IMR-90 (cell line): ENCODE results near the gene NCOA3. TPM values are rescaled to one million over a fixed set of nuclear protein-coding genes. Genes with fewer than 3 reads are reported as not detected.

Experiments used
- ATAC-seq: fragments of 200-7000 bp; cut with Tn5 transposase; 2 replicates; pipeline ENCODE4 v1.9.1; 2020; ENCODE audit warnings: low read depth, mild to moderate bottlenecking, moderate library complexity
- BruUV-seq: library from RNA; stranded (reverse); fragments of 400-500 nt; replicated peaks from 2 replicates; lab custom pipeline; 2021; lab: Mats Ljungman, UMichigan
- CTCF ChIA-PET: fragments of 300-600 bp; formaldehyde crosslinking; extraction: SDS; loops from one replicate; lab custom pipeline; 2021; ENCODE audit warnings: antibody characterized with exemption; lab: Yijun Ruan, JAX
- POLR2A ChIA-PET: fragments of 300-600 bp; sonication (Branson Sonifier 250); formaldehyde crosslinking; loops from one replicate; lab custom pipeline; 2022; ENCODE audit warnings: antibody characterized with exemption; ENCODE audit not compliant: unreplicated experiment; lab: Charles Lee
- DNase-seq: peaks from one replicate; pipeline ENCODE4 v3.0.0; 2013
- H2AFZ ChIP-seq: replicated peaks from 2 replicates; pipeline ENCODE3; 2013; ENCODE audit warnings: low read length, mild to moderate bottlenecking; ENCODE audit not compliant: poor library complexity
- H2AK5ac ChIP-seq: 2 replicates; pipeline ENCODE4 v1.6.1; 2013; ENCODE audit warnings: low read depth, low read length, inconsistent platforms
- H2AK9ac ChIP-seq: replicated peaks from 2 replicates; pipeline ENCODE3; 2013; ENCODE audit warnings: mild to moderate bottlenecking, low read depth, low read length, moderate library complexity; ENCODE audit not compliant: poor library complexity
- H2BK120ac ChIP-seq: 2 replicates; pipeline ENCODE4 v1.6.1; 2013; ENCODE audit warnings: low read depth, low read length, inconsistent platforms
- H2BK15ac ChIP-seq: 3 replicates; pipeline ENCODE4 v1.6.1; 2013; ENCODE audit warnings: low read depth, low read length, inconsistent platforms
- H2BK20ac ChIP-seq: 2 replicates; pipeline ENCODE4 v1.6.1; 2013; ENCODE audit warnings: low read depth, mild to moderate bottlenecking, inconsistent platforms, low read length, moderate library complexity
- H2BK5ac ChIP-seq: 2 replicates; pipeline ENCODE4 v1.6.1; 2013; ENCODE audit warnings: mild to moderate bottlenecking, low read depth, low read length, inconsistent platforms; ENCODE audit not compliant: poor library complexity, severe bottlenecking
- H3K14ac ChIP-seq: replicated peaks from 2 replicates; pipeline ENCODE4 v1.6.1; 2013; ENCODE audit warnings: low read depth, low read length, inconsistent platforms
- H3K18ac ChIP-seq: 2 replicates; pipeline ENCODE4 v1.6.1; 2013; ENCODE audit warnings: low read depth, low read length, control low read depth
- H3K23ac ChIP-seq: 2 replicates; pipeline ENCODE4 v1.6.1; 2013; ENCODE audit warnings: low read depth, low read length, inconsistent platforms
- H3K27ac ChIP-seq: 2 replicates; pipeline ENCODE4 v1.5.1; 2013; ENCODE audit warnings: mild to moderate bottlenecking, control low read depth, low read length; ENCODE audit not compliant: insufficient read depth
- H3K27me3 ChIP-seq: 2 replicates; pipeline ENCODE4 v1.6.1; 2013; ENCODE audit warnings: low read length; ENCODE audit not compliant: control insufficient read depth, insufficient read depth
- H3K36me3 ChIP-seq: 2 replicates; pipeline ENCODE4 v1.6.1; 2013; ENCODE audit warnings: low read length, mixed read lengths; ENCODE audit not compliant: control insufficient read depth, insufficient read depth
- H3K4ac ChIP-seq: 2 replicates; pipeline ENCODE4 v1.6.1; 2013; ENCODE audit warnings: low read depth, low read length, inconsistent platforms
- H3K4me1 ChIP-seq: 2 replicates; pipeline ENCODE4 v1.6.1; 2013; ENCODE audit warnings: low read length, mixed read lengths; ENCODE audit not compliant: control insufficient read depth, insufficient read depth
- H3K4me2 ChIP-seq: 2 replicates; pipeline ENCODE4 v1.6.1; 2013; ENCODE audit warnings: low read depth, mild to moderate bottlenecking, control low read depth, low read length, moderate library complexity
- H3K4me3 ChIP-seq: 2 replicates; pipeline ENCODE4 v1.5.1; 2013; ENCODE audit warnings: low read depth, mild to moderate bottlenecking, control low read depth, low read length, moderate library complexity; ENCODE audit not compliant: insufficient read depth
- H3K56ac ChIP-seq: 2 replicates; pipeline ENCODE4 v1.6.1; 2013; ENCODE audit warnings: low read length, inconsistent platforms; ENCODE audit not compliant: insufficient read depth; ENCODE audit errors: extremely low read depth
- H3K79me1 ChIP-seq, 2 experiments: 2 replicates each; pipeline ENCODE4 v1.6.1; 2013; ENCODE audit warnings: low read length in 2 of 2, inconsistent platforms in 1 of 2, low read depth in 1 of 2
- H3K9ac ChIP-seq: 2 replicates; pipeline ENCODE4 v1.6.1; 2013; ENCODE audit warnings: low read depth, low read length, control low read depth
- H3K9me1 ChIP-seq: 2 replicates; pipeline ENCODE4 v1.6.1; 2013; ENCODE audit warnings: low read length, inconsistent platforms; ENCODE audit not compliant: insufficient read depth
- H3K9me3 ChIP-seq: 2 replicates; pipeline ENCODE4 v1.6.1; 2013; ENCODE audit warnings: low read length; ENCODE audit not compliant: control insufficient read depth, insufficient read depth
- H4K20me1 ChIP-seq: 2 replicates; pipeline ENCODE4 v1.6.1; 2013; ENCODE audit warnings: low read length, inconsistent platforms; ENCODE audit not compliant: insufficient read depth
- H4K5ac ChIP-seq: 2 replicates; pipeline ENCODE4 v1.6.1; 2013; ENCODE audit warnings: mild to moderate bottlenecking, low read depth, low read length, control low read depth
- H4K8ac ChIP-seq, 2 experiments: 2 replicates each; pipeline ENCODE4 v1.6.1; 2013; ENCODE audit warnings: low read depth in 2 of 2, low read length in 2 of 2, control low read depth in 1 of 2, inconsistent platforms in 1 of 2
- H4K91ac ChIP-seq: 2 replicates; pipeline ENCODE4 v1.6.1; 2013; ENCODE audit warnings: low read depth, low read length, inconsistent platforms; ENCODE audit not compliant: insufficient read depth
- BHLHE40 ChIP-seq: fragments of 150-350 bp; IDR thresholded peaks from 2 replicates; pipeline ENCODE4 v1.6.1; 2016; ENCODE audit warnings: mild to moderate bottlenecking, low read depth, low read length
- CEBPB ChIP-seq: IDR thresholded peaks from 2 replicates; pipeline ENCODE4 v1.6.1; 2012; ENCODE audit warnings: low read depth, low read length, improper control_type of control experiment
- CHD1 ChIP-seq: IDR thresholded peaks from 2 replicates; pipeline ENCODE4 v1.6.1; 2012; ENCODE audit warnings: low read depth, low read length, improper control_type of control experiment
- CTCF ChIP-seq: conservative IDR thresholded peaks from 2 replicates; pipeline ENCODE4 v1.5.1; 2012; ENCODE audit warnings: mild to moderate bottlenecking, low read depth, low read length, improper control_type of control experiment
- ELK1 ChIP-seq: fragments of 150-350 bp; IDR thresholded peaks from 2 replicates; pipeline ENCODE4 v1.6.1; 2016; ENCODE audit warnings: low read depth, mild to moderate bottlenecking, low read length, moderate library complexity, borderline replicate concordance
- FOS ChIP-seq: fragments of 150-350 bp; IDR thresholded peaks from 2 replicates; pipeline ENCODE4 v1.6.1; 2016; ENCODE audit warnings: low read depth, low read length
- MAFK ChIP-seq: IDR thresholded peaks from 2 replicates; pipeline ENCODE4 v1.6.1; 2012; ENCODE audit warnings: low read depth, low read length, improper control_type of control experiment
- MAZ ChIP-seq: IDR thresholded peaks from 2 replicates; pipeline ENCODE4 v1.6.1; 2012; ENCODE audit warnings: low read depth, mild to moderate bottlenecking, low read length, improper control_type of control experiment, moderate library complexity, borderline replicate concordance
- MXI1 ChIP-seq: IDR thresholded peaks from 2 replicates; pipeline ENCODE4 v1.6.1; 2012; ENCODE audit warnings: low read depth, mild to moderate bottlenecking, low read length, moderate library complexity, borderline replicate concordance
- NFE2L2 ChIP-seq: fragments of 150-350 bp; IDR thresholded peaks from 2 replicates; pipeline ENCODE4 v1.6.1; 2016; ENCODE audit warnings: low read depth, mild to moderate bottlenecking, low read length
- POLR2A ChIP-seq: IDR thresholded peaks from 2 replicates; pipeline ENCODE4 v1.6.1; 2012; ENCODE audit warnings: mild to moderate bottlenecking, low read depth, low read length
- RAD21 ChIP-seq: IDR thresholded peaks from 2 replicates; pipeline ENCODE4 v1.6.1; 2012; ENCODE audit warnings: low read length, improper control_type of control experiment
- RCOR1 ChIP-seq: IDR thresholded peaks from 2 replicates; pipeline ENCODE4 v1.6.1; 2012; ENCODE audit warnings: mild to moderate bottlenecking, low read length, improper control_type of control experiment; ENCODE audit not compliant: insufficient replicate concordance
- RFX5 ChIP-seq: IDR thresholded peaks from 2 replicates; pipeline ENCODE4 v1.8.0; 2012; ENCODE audit warnings: low read depth, mild to moderate bottlenecking, low read length, moderate library complexity
- SMC3 ChIP-seq: fragments of 150-350 bp; IDR thresholded peaks from 2 replicates; pipeline ENCODE4 v1.6.1; 2016; ENCODE audit warnings: low read depth, mild to moderate bottlenecking, antibody characterized with exemption, low read length, moderate library complexity
- USF2 ChIP-seq: fragments of 150-350 bp; IDR thresholded peaks from 2 replicates; pipeline ENCODE4 v1.6.1; 2017; ENCODE audit warnings: mild to moderate bottlenecking, antibody characterized with exemption, low read length, low read depth
- WGBS, 2 experiments: methylation state at CpG; one replicate each; pipeline versions ENCODE4 v1.1.5 to v1.1.7; 2013; ENCODE audit warnings: missing lambda C conversion rate in 2 of 2; ENCODE audit not compliant: insufficient read length in 1 of 2; ENCODE audit errors: extremely low coverage in 2 of 2; 5-methylcytosine and 5-hydroxymethylcytosine counted together
- dilution Hi-C: fragments of 300-500 bp; cut with HindIII; formaldehyde crosslinking; loops from one replicate; pipeline ENCODE4 v1.14.3; 2018; ENCODE audit warnings: low sequenced_read_pairs; ENCODE audit not compliant: unreplicated experiment
- in situ Hi-C: fragments of 300-500 bp; cut with MboI; formaldehyde crosslinking; loops from 3 replicates; pipeline ENCODE4 v1.14.3; 2019; ENCODE audit warnings: low sequenced_read_pairs, inconsistent platforms, mixed read lengths
- intact Hi-C: fragments of 100-400 bp; cut with micrococcal nuclease; formaldehyde crosslinking; loops from 2 replicates; pipeline ENCODE4 v1.10.0; 2022
- polyA plus RNA-seq, 3 experiments: library from polyadenylated mRNA; depleted of rRNA; stranded (reverse); fragments of >200 nt; gene quantifications; 2 replicates each; pipeline ENCODE4 v1.2.3, GENCODE V29; 2012; ENCODE audit warnings: low replicate concordance in 1 of 3
- total RNA-seq: library from RNA; depleted of rRNA; stranded (reverse); fragments of >200 nt; gene quantifications from 2 replicates; pipeline ENCODE4 v1.2.3, GENCODE V29; 2012

The NCOA3 gene
- total and polyA plus RNA-seq, 2 of the 4 experiments (the other 2 are of a cell fraction), result 8.8 to 29.0 TPM

- no peak overlapping the region for H3K4me3 ChIP-seq
- peaks cover 27 to 73% of the 10 kb centered on the region in 2 experiments for H3K79me1 ChIP-seq
- TF ChIP-seq RCOR1 (no peak), CEBPB (no peak), POLR2A (no peak), CHD1 (no peak), SMC3 (no peak), MAZ (no peak), USF2 (no peak), RFX5 (no peak), BHLHE40 (no peak), MXI1 (no peak), NFE2L2 (no peak), FOS (no peak), MAFK (no peak), CTCF (no peak), ELK1 (no peak), RAD21 (no peak)
- no peak overlapping the region for H4K5ac ChIP-seq
- POLR2A ChIA-PET, result no interaction called here
- no peak overlapping the region for H3K23ac ChIP-seq
- H2BK20ac ChIP-seq, result peak overlapping the region; percentile 48; the same call in 1 of the 2 replicates
- H3K4me2 ChIP-seq, result no peak overlapping the region
- BruUV-seq, result no TSS peak
- peak overlapping the region; percentile 46; the same call in 1 of the 2 replicates for H3K14ac ChIP-seq
- peaks cover 19% of the 10 kb centered on the region for H3K9me1 ChIP-seq
- in situ Hi-C loops, result no loop called here
- H4K8ac ChIP-seq, result peak overlapping the region in 1 of 2 experiments; percentile 49; a peak in 1 of 4 replicates
- H2AK9ac ChIP-seq, result no peak overlapping the region
- H4K91ac ChIP-seq, result no peak overlapping the region
- H2BK5ac ChIP-seq, result peak overlapping the region; percentile 40
- H3K4ac ChIP-seq, result peak overlapping the region; percentile 77; the same call in 1 of the 2 replicates
- no peak overlapping the region for H3K56ac ChIP-seq
- H3K27me3 ChIP-seq, result no peaks in the 10 kb centered on the region
- peak overlapping the region; percentile 59 for H2AK5ac ChIP-seq
- peaks cover 27% of the 10 kb centered on the region for H4K20me1 ChIP-seq
- WGBS, 2 experiments, result no CpG with 5 or more reads among the region's 6 CpGs
- H2BK120ac ChIP-seq, result peak overlapping the region; percentile 73
- 0 out of 2 replicates have a peak, but pooled peaks cover 2% of the 10 kb centered on the region for H3K36me3 ChIP-seq
- ATAC-seq, result no peak
- H3K9me3 ChIP-seq, result peaks cover 6% of the 10 kb centered on the region
- CTCF ChIA-PET, result no interaction called here
- H2BK15ac ChIP-seq, result peak overlapping the region; percentile 52; the same call in 1 of the 3 replicates
- no peak overlapping the region for H3K18ac ChIP-seq
- dilution Hi-C loops, result no loop called here
- H3K27ac ChIP-seq, result no peak overlapping the region
- intact Hi-C loops, result loop anchor here (1.0 kb wide), 1 partner anchor 7 kb away; no protein-coding TSS in a partner anchor
- H3K4me1 ChIP-seq, result peaks cover 12% of the 10 kb centered on the region
- no peak overlapping the region for H3K9ac ChIP-seq
- no peak for DNase-seq
- no peak overlapping the region for H2AFZ ChIP-seq
These were observed 67.2 kb downstream of the NCOA3 start for GRCh38 chr20:47568837-47569410.
